HepG2 (cell line): ENCODE data around the gene DCAF7. TPM values are rescaled to one million over a fixed set of nuclear protein-coding genes. Genes with fewer than 3 reads are reported as not detected.

Experiments
- ATAC-seq: fragments of 200-7000 bp; cut with Tn5 transposase; 3 replicates; pipeline ENCODE4 v1.9.1; 2020; ENCODE audit warnings: mild to moderate bottlenecking, moderate library complexity
- BruUV-seq: library from RNA; stranded (reverse); fragments of 400-500 nt; replicated peaks from 2 replicates; lab custom pipeline; 2021; lab: Mats Ljungman, UMichigan
- CTCF ChIA-PET: fragments of 300-600 bp; formaldehyde crosslinking; extraction: SDS; loops from one replicate; lab custom pipeline; 2021; ENCODE audit warnings: low total read pairs, inconsistent platforms, low intra/inter-chr PET ratio; lab: Yijun Ruan, JAX
- POLR2A ChIA-PET: fragments of 350-600 bp; sonication (Branson Sonifier 250); formaldehyde crosslinking; loops from one replicate; lab custom pipeline; 2020; ENCODE audit warnings: antibody characterized with exemption, inconsistent platforms; lab: Yijun Ruan, JAX
- DNase-seq: peaks from one replicate; pipeline ENCODE4 v3.0.0-alpha.2; 2015; ENCODE audit warnings: low spot score
- FAIRE-seq: peaks from 3 replicates; lab custom pipeline; 2011; peaks lifted over from hg19 to GRCh38; lab: Jason Lieb, UNC
- H2AFZ ChIP-seq: one replicate; pipeline ENCODE4 v1.6.1; 2011; ENCODE audit warnings: low read length, inconsistent platforms
- H3K27ac ChIP-seq: fragments of 300-600 bp; 3 replicates; pipeline ENCODE4 v1.8.0; 2011; ENCODE audit warnings: mixed run types, mild to moderate bottlenecking, mixed read lengths, low read length, inconsistent platforms; ENCODE audit not compliant: insufficient read depth; ENCODE audit errors: extremely low read length
- H3K27me3 ChIP-seq, 2 experiments: fragments of 200-600 bp in 1 of 2; 2 replicates in 1 of 2; 3 replicates in 1 of 2; pipeline versions ENCODE4 v1.6.0 to v1.8.0; 2011; ENCODE audit warnings: low read length in 2 of 2, mild to moderate bottlenecking in 2 of 2, moderate library complexity in 2 of 2, inconsistent platforms in 1 of 2; ENCODE audit not compliant: insufficient read depth in 2 of 2, control insufficient read depth in 1 of 2
- H3K36me3 ChIP-seq, 2 experiments: fragments of 200-600 bp in 1 of 2; replicated peaks in 1 of 2; 2 replicates in 1 of 2; 3 replicates in 1 of 2; pipeline versions ENCODE4 v1.5.1 to v1.8.0; 2011; ENCODE audit warnings: low read length in 2 of 2, inconsistent platforms in 1 of 2; ENCODE audit not compliant: insufficient read depth in 2 of 2, control insufficient read depth in 1 of 2
- H3K4me1 ChIP-seq: 2 replicates; pipeline ENCODE4 v1.5.1; 2012; ENCODE audit warnings: low read length, inconsistent platforms; ENCODE audit not compliant: insufficient read depth
- H3K4me2 ChIP-seq: 2 replicates; pipeline ENCODE4 v1.6.0; 2011; ENCODE audit warnings: low read depth, low read length, inconsistent platforms
- H3K4me3 ChIP-seq, 3 experiments: fragments of 200-600 bp in 1 of 3; sonication (generic), shearing (Covaris generic) in 1 of 3; replicated peaks in 1 of 3; 2 replicates each; pipeline ENCODE4 v1.5.1; 2011 to 2016; ENCODE audit warnings: low read length in 3 of 3, inconsistent platforms in 2 of 3, low read depth in 2 of 3, mild to moderate bottlenecking in 2 of 3, control low read depth in 1 of 3, mixed read lengths in 1 of 3; ENCODE audit not compliant: insufficient read depth in 1 of 3
- H3K79me2 ChIP-seq: one replicate; pipeline ENCODE4 v1.6.1; 2011; ENCODE audit warnings: low read length, inconsistent platforms; ENCODE audit not compliant: insufficient read depth
- H3K9ac ChIP-seq: 2 replicates; pipeline ENCODE4 v1.6.0; 2011; ENCODE audit warnings: mild to moderate bottlenecking, low read depth, low read length, inconsistent platforms; ENCODE audit not compliant: insufficient read depth
- H3K9me3 ChIP-seq: 2 replicates; pipeline ENCODE4 v1.5.1; 2012; ENCODE audit warnings: mild to moderate bottlenecking, low read length
- H4K20me1 ChIP-seq: 2 replicates; pipeline ENCODE4 v1.6.0; 2011; ENCODE audit warnings: inconsistent platforms, mild to moderate bottlenecking, low read length, moderate library complexity; ENCODE audit not compliant: insufficient read depth
- BHLHE40 ChIP-seq: IDR thresholded peaks from 2 replicates; pipeline ENCODE4 v1.6.1; 2011; ENCODE audit warnings: low read length, improper control_type of control experiment
- ELF1 ChIP-seq: sonication (generic); formaldehyde crosslinking; IDR thresholded peaks from 2 replicates; pipeline ENCODE4 v1.4.0; 2020; ENCODE audit warnings: missing genetic modification reagents
- FOSL1 ChIP-seq: sonication (generic); formaldehyde crosslinking; IDR thresholded peaks from 2 replicates; pipeline ENCODE4 v1.9.0; 2021; ENCODE audit warnings: missing genetic modification reagents, borderline replicate concordance
- FOXA1 ChIP-seq, 2 experiments: fragments of 450-650 bp in 1 of 2; sonication (generic) in 1 of 2; formaldehyde crosslinking in 1 of 2; IDR thresholded peaks; 2 replicates each; pipeline versions ENCODE4 v1.4.0 to v1.6.1; 2016 to 2020; ENCODE audit warnings: missing genetic modification reagents in 1 of 2
- FOXM1 ChIP-seq: sonication (generic); formaldehyde crosslinking; IDR thresholded peaks from 2 replicates; pipeline ENCODE4 v1.5.0; 2020; ENCODE audit warnings: missing genetic modification reagents
- IRF9 ChIP-seq: sonication (generic); formaldehyde crosslinking; IDR thresholded peaks from 2 replicates; pipeline ENCODE4 v1.8.0; 2022; ENCODE audit warnings: missing genetic modification reagents, mild to moderate bottlenecking, borderline replicate concordance
- JUND ChIP-seq: sonication (generic); formaldehyde crosslinking; IDR thresholded peaks from 2 replicates; pipeline ENCODE4 v1.8.0; 2022; ENCODE audit warnings: mild to moderate bottlenecking, missing genetic modification reagents
- KLF13 ChIP-seq: sonication (generic); formaldehyde crosslinking; IDR thresholded peaks from 2 replicates; pipeline ENCODE4 v1.4.0; 2020; ENCODE audit warnings: mild to moderate bottlenecking, missing genetic modification reagents
- MED1 ChIP-seq: sonication (generic); formaldehyde crosslinking; IDR thresholded peaks from 2 replicates; pipeline ENCODE4 v1.4.0; 2020; ENCODE audit warnings: missing genetic modification reagents
- PCBP2 ChIP-seq: fragments of 200-400 bp; formaldehyde crosslinking; optimal IDR thresholded peaks from 2 replicates; pipeline ENCODE3; 2018; ENCODE audit warnings: low read length, low read depth; ENCODE audit not compliant: poor library complexity, severe bottlenecking
- SKI ChIP-seq: fragments of 450-650 bp; IDR thresholded peaks from one replicate; pipeline ENCODE4 v1.6.1; 2018; ENCODE audit warnings: mild to moderate bottlenecking; ENCODE audit not compliant: partially characterized antibody
- ZBTB1 ChIP-seq: sonication (generic); formaldehyde crosslinking; IDR thresholded peaks from 2 replicates; pipeline ENCODE4 v1.4.0; 2020; ENCODE audit warnings: missing genetic modification reagents, borderline replicate concordance
- ZNF235 ChIP-seq: sonication (generic); formaldehyde crosslinking; IDR thresholded peaks from 2 replicates; pipeline ENCODE4 v1.8.1; 2023; ENCODE audit warnings: mild to moderate bottlenecking, missing genetic modification reagents, borderline replicate concordance
- ZNF275 ChIP-seq: sonication (generic); formaldehyde crosslinking; IDR thresholded peaks from 2 replicates; pipeline ENCODE4 v1.8.0; 2022; ENCODE audit warnings: missing genetic modification reagents, mild to moderate bottlenecking, inconsistent platforms, borderline replicate concordance
- ZNF484 ChIP-seq: sonication (generic); formaldehyde crosslinking; IDR thresholded peaks from 2 replicates; pipeline ENCODE4 v1.5.1; 2020; ENCODE audit warnings: mild to moderate bottlenecking, low read depth, missing genetic modification reagents, borderline replicate concordance
- ZNF570 ChIP-seq: sonication (generic); formaldehyde crosslinking; IDR thresholded peaks from 2 replicates; pipeline ENCODE4 v1.4.0; 2020; ENCODE audit warnings: mild to moderate bottlenecking, missing genetic modification reagents, borderline replicate concordance
- ZNF703 ChIP-seq: sonication (generic); formaldehyde crosslinking; IDR thresholded peaks from 2 replicates; pipeline ENCODE4 v1.5.1; 2020; ENCODE audit warnings: missing genetic modification reagents, mild to moderate bottlenecking, moderate library complexity, borderline replicate concordance
- ZNF772 ChIP-seq: sonication (generic); formaldehyde crosslinking; IDR thresholded peaks from 2 replicates; pipeline ENCODE4 v1.5.0; 2020; ENCODE audit warnings: mild to moderate bottlenecking, missing genetic modification reagents
- ZNF781 ChIP-seq: sonication (generic); formaldehyde crosslinking; IDR thresholded peaks from 2 replicates; pipeline ENCODE4 v1.5.1; 2020; ENCODE audit warnings: borderline replicate concordance, mild to moderate bottlenecking, missing genetic modification reagents; ENCODE audit errors: not compliant biosample characterization
- WGBS: methylation state at CpG from one replicate; pipeline ENCODE4 v1.1.6; 2017; ENCODE audit warnings: low lambda C conversion rate; 5-methylcytosine and 5-hydroxymethylcytosine counted together
- in situ Hi-C: cut with HindIII; loops from 2 replicates; pipeline ENCODE4 v1.10.0; 2017; ENCODE audit warnings: low pct_unique_long_range_greater_than_20kb; ENCODE audit not compliant: extremely low pct_ligation_motif_present
- intact Hi-C: fragments of 100-400 bp; cut with micrococcal nuclease; formaldehyde crosslinking; loops from one replicate; pipeline ENCODE4 v1.10.0; 2022; ENCODE audit not compliant: unreplicated experiment
- polyA plus RNA-seq, 8 experiments: library from polyadenylated mRNA; depleted of rRNA in 3 of 8; stranded (reverse) in 7 of 8; unstranded in 1 of 8; fragments of >200 nt; fragmentation: Illumina TruSeq in 4 of 8; extraction: Trizol in 4 of 8; gene quantifications; 2 replicates each; pipeline versions ENCODE4 v1.2.1 to v1.2.3, GENCODE V29; 2011 to 2016; ENCODE audit warnings: low read depth in 4 of 8, missing spikeins in 1 of 8, mixed read lengths in 1 of 8; ENCODE audit not compliant: insufficient read depth in 1 of 8
- total RNA-seq, 5 experiments: library from RNA; depleted of rRNA; stranded (reverse); fragments of >200 nt; fragmentation: Illumina TruSeq; extraction: Trizol; gene quantifications; 2 replicates each; pipeline ENCODE4 v1.2.3, GENCODE V29; 2016; ENCODE audit warnings: low read depth in 1 of 5
- TF ChIP-seq, protein P1 (sequence below): fragments of 450-650 bp; IDR thresholded peaks from 2 replicates; pipeline ENCODE4 v1.6.1; 2017

DCAF7 gene
- total and polyA plus RNA-seq, 2 of the 13 experiments (the other 11 are each of a cell fraction or from before 2014, with no cell fraction given): 55.2 to 73.4 TPM

DNA sequence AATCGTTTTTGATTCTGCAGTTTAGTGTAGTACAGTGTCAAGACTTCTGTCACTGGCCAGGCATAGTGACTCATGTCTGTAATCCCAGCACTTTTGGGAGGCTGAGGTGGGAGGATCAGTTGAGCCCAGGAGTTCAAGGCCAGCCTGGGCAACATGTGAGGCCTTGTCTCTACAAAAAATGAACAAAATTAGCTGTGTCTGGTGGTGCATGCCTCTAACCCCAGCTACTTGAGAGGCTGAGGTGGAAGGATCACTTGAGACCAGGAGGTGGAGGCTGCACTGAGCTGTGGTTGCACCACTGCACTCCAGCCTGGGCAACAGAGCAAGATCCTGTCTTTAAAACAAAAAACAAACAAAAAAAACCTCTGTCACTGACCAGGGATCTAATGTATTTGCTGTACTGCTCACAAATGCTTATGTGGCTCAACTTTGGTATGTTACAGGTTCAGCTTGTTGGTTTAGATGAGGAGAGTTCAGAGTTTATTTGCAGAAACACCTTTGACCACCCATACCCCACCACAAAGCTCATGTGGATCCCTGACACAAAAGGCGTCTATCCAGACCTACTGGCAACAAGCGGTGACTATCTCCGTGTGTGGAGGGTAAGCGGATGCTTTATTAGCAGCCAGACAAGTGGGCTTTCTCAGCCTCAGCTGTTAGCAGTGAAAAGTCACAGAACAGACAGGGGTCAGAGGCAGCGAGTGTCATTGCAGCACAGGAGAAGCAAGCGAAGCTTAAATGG is 27.9 kb downstream of the DCAF7 start:
- peak overlapping the region; percentile 45 for H3K9ac ChIP-seq
- peaks cover 15% of the 10 kb centered on the region for H4K20me1 ChIP-seq
- BruUV-seq: no TSS peak
- ATAC-seq (peak; percentile 95), DNase-seq (peak; percentile 99), FAIRE-seq (peak; percentile 98)
- peaks cover 46% of the 10 kb centered on the region for H3K4me1 ChIP-seq
- H3K27me3 ChIP-seq: no peaks in the 10 kb centered on the region
- H2AFZ ChIP-seq: no peak overlapping the region
- H3K79me2 ChIP-seq: peaks cover 25% of the 10 kb centered on the region
- WGBS: 4% methylated on average over 7 of the region's 7 CpGs
- H3K9me3 ChIP-seq: no peaks in the 10 kb centered on the region
- in situ Hi-C loops: no loop called here
- intact Hi-C loops: loop anchor here (2.0 to 10.0 kb wide), 5 partner anchors 27 to 153 kb away; partner anchors contain the start of genes DCAF7, KCNH6 and MAP3K3
- ChIA-PET CTCF (no interaction called here), POLR2A (interaction anchor here (0.6 to 3.2 kb wide), 11 partner anchors 15 to 151 kb away, joined by 3 to 28 read pairs (median 4); partner anchors contain the start of genes DCAF7, MAP3K3 and TACO1)
- peak overlapping the region; percentile 83 for H3K27ac ChIP-seq
- peak overlapping the region; percentile 68 for H3K4me2 ChIP-seq
- H3K4me3 ChIP-seq: peak overlapping the region in 2 of 3 experiments; percentile 3 to 33; a peak in 2 of 6 replicates
- peaks cover 16 to 32% of the 10 kb centered on the region in 2 experiments for H3K36me3 ChIP-seq
- TF ChIP-seq IRF9 (peak; percentile 66; the same call in 1 of the 2 replicates), FOSL1 (CRISPR knock-in tag) (no peak), JUND (CRISPR knock-in tag) (peak; percentile 29), PCBP2 (no peak), ZNF703 (CRISPR knock-in tag) (no peak), MED1 (CRISPR knock-in tag) (peak; percentile 88), BHLHE40 (peak; percentile 60), ZNF781 (CRISPR knock-in tag) (no peak), KLF13 (CRISPR knock-in tag) (no peak), ZNF484 (no peak), FOXA1 (IDR thresholded peaks at IDR 0.05) (peak; percentile 89), FOXA1 (CRISPR knock-in tag; IDR thresholded peaks at IDR 0.05) (peak; percentile 92), ELF1 (CRISPR knock-in tag) (peak; percentile 56; the same call in 1 of the 2 replicates), ZNF772 (CRISPR knock-in tag) (no peak), FOXM1 (CRISPR knock-in tag) (no peak), ZNF235 (CRISPR knock-in tag) (0 out of 2 replicates have a peak, but pooled peaks have one; percentile 69), ZNF570 (no peak), SKI (peak; percentile 76), ZNF275 (CRISPR knock-in tag) (peak; percentile 57; the same call in 1 of the 2 replicates), ZBTB1 (no peak)
- TF ChIP-seq, protein P1, sequence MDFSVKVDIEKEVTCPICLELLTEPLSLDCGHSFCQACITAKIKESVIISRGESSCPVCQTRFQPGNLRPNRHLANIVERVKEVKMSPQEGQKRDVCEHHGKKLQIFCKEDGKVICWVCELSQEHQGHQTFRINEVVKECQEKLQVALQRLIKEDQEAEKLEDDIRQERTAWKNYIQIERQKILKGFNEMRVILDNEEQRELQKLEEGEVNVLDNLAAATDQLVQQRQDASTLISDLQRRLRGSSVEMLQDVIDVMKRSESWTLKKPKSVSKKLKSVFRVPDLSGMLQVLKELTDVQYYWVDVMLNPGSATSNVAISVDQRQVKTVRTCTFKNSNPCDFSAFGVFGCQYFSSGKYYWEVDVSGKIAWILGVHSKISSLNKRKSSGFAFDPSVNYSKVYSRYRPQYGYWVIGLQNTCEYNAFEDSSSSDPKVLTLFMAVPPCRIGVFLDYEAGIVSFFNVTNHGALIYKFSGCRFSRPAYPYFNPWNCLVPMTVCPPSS: no peak
